Measurements from ENCODE around the gene SCP2.
"Not testable (repeated sequence)": the region's sequence is repeated elsewhere in the genome, so short reads cannot be mapped to it uniquely, and the experiment has no call there.

The SCP2 gene

GRCh38 chr1:52969234-52969633 is 42.2 kb downstream of the SCP2 start:
- not testable (repeated sequence) for DNase-seq (ENCODE audit: low spot score)

- no peak for DNase-seq (ENCODE audit: low spot score)
Measured at GRCh38 chr1:52970149-52970548, 43.1 kb downstream of the SCP2 start.

- no peak for DNase-seq (ENCODE audit: low spot score)
Measured at GRCh38 chr1:52973841-52974240, 46.8 kb downstream of the SCP2 start.

GRCh38 chr1:52976183-52977035 is 49.3 kb downstream of the SCP2 start:
- no peak for DNase-seq (ENCODE audit: low spot score)

- no peak for DNase-seq (ENCODE audit: low spot score)
Measured at GRCh38 chr1:52978045-52978444, 51.0 kb downstream of the SCP2 start.

- DNase-seq (ENCODE audit: low spot score), result not testable (repeated sequence)
Measured at GRCh38 chr1:52992733-52993132, 65.7 kb downstream of the SCP2 start.

GRCh38 chr1:52994656-52995055 is 67.6 kb downstream of the SCP2 start:
- DNase-seq (ENCODE audit: low spot score), result no peak

- DNase-seq (ENCODE audit: low spot score), result no peak
Measured at GRCh38 chr1:52996653-52997052, 69.6 kb downstream of the SCP2 start.

GRCh38 chr1:53001128-53001527 is 74.1 kb downstream of the SCP2 start:
- peak; percentile 59 for DNase-seq (ENCODE audit: low spot score)

- DNase-seq (ENCODE audit: low spot score), result not testable (repeated sequence)
Measured at GRCh38 chr1:53006612-53007011, 79.5 kb downstream of the SCP2 start.

GRCh38 chr1:53010247-53010646 is 83.2 kb downstream of the SCP2 start:
- not testable (repeated sequence) for DNase-seq (ENCODE audit: low spot score)

- DNase-seq (ENCODE audit: low spot score), result no peak
Measured at GRCh38 chr1:53011175-53011574, 84.1 kb downstream of the SCP2 start.

- peak; percentile 84 for DNase-seq (ENCODE audit: low spot score)
Measured at GRCh38 chr1:53014791-53015507, 87.9 kb downstream of the SCP2 start.

GRCh38 chr1:53015508-53015860 is 88.4 kb downstream of the SCP2 start:
- DNase-seq (ENCODE audit: low spot score), result peak; percentile 7

GRCh38 chr1:53016705-53017104 is 89.6 kb downstream of the SCP2 start:
- no peak for DNase-seq (ENCODE audit: low spot score)

- DNase-seq (ENCODE audit: low spot score), result no peak
Measured at GRCh38 chr1:53020588-53020987, 93.5 kb downstream of the SCP2 start.

- DNase-seq (ENCODE audit: low spot score), result no peak
Measured at GRCh38 chr1:53022179-53022578, 95.1 kb downstream of the SCP2 start.

- no peak for DNase-seq (ENCODE audit: low spot score)
Measured at GRCh38 chr1:53023546-53023945, 96.5 kb downstream of the SCP2 start.

GRCh38 chr1:53024117-53024516 is 97.0 kb downstream of the SCP2 start:
- no peak for DNase-seq (ENCODE audit: low spot score)

- DNase-seq (ENCODE audit: low spot score), result no peak
Measured at GRCh38 chr1:53025034-53025768, 98.1 kb downstream of the SCP2 start.

- no peak for DNase-seq (ENCODE audit: low spot score)
Measured at GRCh38 chr1:53025769-53026112, 98.7 kb downstream of the SCP2 start.

GRCh38 chr1:53026254-53026653 is 99.2 kb downstream of the SCP2 start:
- no peak for DNase-seq (ENCODE audit: low spot score)

- no peak for DNase-seq (ENCODE audit: low spot score)
Measured at GRCh38 chr1:53031732-53032131, 104.7 kb downstream of the SCP2 start.

Data from pons (tissue), 1 donor.